HPDE6-E6E7 (cell line): ENCODE measurements around the gene IQCM.

Experiments used
- DNase-seq: peaks from one replicate; pipeline ENCODE4 v3.0.0; 2011; ENCODE audit warnings: missing footprints; ENCODE audit errors: extremely low spot score

IQCM gene, protein sequence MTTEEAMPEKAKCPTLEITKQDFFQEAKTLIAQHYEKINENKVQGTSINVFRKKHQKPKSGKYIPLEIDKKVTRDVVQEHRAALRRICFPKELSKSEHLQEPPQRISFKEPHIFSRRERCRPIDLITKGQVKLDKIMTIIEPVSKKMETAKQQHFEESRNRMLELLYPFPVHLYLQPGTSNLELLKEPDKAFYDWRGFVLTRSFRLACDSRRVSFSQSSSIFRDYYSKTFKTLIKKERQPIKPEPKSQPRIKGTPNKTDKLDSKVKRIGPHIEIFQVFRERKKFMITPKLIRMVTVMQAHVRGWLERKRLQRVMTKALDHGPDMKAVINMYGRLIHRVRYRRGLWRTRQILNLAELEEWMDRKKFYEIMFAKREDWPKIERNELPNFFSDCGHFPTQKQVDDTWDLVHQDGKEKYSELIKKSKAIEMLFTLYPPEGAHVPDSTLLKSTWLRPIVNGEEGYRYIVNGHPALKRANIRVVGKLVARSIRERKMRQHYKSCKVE

GRCh38 chr4:149815743-149816142, at the start of gene IQCM:
IQCM (minus strand) TSS chr4:149815843; CDS start chr4:149742691, 73,152 bp downstream.
- DNase-seq = no peak

DNA sequence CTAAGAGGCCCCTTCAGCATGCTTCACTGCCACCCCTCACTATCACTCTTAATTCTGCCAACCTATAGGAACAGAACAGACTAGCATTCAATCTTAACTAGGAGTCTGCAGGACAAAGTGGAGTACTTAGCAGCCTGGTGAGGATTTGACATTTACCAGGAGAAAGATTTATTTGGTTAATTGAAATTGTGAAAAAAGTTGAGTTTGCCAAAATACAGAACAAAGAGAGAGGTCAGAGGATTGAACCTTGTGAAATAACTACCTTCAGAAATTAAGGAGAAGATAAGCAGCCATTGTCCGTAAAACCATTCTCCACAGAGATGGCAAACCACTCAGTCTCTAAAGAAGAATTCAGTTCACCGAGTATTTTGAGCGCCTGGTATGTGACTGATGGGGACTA, 41.8 kb upstream of the IQCM start:
- DNase-seq = no peak

- no peak for DNase-seq
These were observed 30.1 kb upstream of the IQCM start for GRCh38 chr4:149845743-149846142.

DNA sequence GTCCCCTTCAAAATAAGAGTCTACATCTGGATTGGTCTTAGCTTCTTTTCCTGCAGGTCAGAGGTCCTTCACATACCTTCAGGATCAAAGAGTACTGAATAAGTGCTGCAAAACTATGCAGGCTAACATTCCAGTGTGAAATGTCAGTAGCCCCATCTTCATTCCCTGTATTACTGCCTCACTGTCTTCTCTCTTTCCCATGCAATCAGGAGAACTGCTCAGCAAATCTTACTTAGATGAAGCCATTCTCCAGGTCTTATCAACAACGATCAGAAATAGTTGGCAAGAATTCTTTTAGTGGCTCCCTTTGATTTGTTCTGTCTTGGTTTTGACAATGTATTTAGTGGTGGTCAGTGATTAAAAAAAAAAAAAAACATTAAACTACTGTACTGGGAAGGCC, 26.0 kb upstream of the IQCM start:
- no peak for DNase-seq

DNA sequence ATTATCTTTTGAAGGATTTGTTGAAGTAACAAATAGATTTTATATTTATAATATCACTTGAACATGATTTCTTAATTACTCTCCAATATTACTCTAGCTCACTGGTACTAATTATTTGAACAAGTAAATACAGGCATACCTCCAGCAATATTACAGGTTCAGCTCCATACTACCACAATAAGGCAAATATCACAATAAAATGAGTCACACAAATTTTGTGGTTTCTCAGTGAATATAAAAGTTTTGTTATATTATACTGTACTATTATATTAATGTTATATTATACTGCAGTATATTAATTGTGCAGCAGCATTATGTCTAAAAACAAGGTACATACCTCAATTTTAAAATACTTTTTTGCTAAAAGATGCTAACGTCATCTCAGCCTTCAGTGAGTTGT, 22.4 kb upstream of the IQCM start:
- DNase-seq = no peak

DNA sequence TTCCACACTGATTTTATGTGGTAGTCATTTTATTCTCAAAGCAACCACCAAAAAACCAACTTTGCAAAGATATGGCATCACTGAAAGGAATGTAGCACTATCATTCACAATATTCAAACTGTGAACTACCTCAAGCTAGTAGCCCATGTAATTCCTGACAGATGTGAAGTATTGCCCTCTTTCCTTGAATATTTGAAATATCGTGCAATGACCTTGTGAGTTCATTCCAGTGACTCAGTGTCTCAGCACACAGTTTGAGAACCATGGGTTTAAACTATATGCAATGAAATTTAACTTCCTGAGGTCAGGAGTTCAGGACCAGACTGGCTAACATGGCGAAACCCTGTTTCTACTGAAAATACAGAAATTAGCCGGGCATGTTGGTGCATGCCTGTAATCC, 20.9 kb upstream of the IQCM start:
- no peak for DNase-seq

- no peak for DNase-seq
These were observed 19.6 kb upstream of the IQCM start for GRCh38 chr4:149835280-149835679.

DNA sequence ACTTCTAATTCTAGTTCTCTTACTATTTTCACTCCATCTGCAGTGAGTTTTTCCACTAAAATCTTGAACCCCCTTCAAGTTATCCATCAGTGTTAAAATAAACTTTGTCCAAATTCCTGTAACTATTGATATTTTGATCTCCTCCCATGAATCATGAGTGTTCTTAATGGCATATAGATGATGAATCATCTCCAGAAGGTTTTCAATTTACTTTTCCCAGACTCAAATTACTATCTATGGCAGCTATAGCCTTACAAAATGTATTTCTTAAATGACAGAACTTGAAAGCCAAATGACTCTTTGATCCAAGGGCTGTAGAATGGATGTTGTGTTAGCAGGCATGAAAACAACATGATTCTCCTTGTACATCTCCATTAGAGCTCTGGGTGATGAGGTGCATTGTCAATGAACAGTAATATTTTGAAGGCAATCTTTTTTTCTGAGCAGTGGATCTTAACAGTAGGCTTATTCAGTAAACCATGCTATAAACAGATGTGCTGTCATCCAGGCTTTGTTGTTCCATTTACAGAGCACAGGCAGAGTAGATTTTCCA, 16.1 kb upstream of the IQCM start:
- no peak for DNase-seq

DNA sequence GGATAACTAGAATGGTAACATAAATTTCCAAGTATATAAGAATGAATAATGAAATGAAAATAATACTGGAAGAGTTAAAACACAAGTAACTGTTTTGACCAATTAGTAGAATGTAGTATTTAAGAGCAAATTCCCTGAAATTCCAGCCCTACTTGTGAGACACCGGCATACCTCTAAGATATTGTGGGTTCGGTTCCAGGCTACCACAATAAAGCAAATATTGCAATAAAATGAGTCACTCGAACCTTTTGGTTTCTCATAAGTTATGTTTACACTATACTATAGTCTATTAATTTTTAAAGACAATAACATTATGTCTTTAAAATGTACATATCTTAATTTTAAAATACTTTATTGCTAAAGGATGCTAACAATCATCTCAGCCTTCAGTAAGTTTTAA, 15.2 kb upstream of the IQCM start:
- DNase-seq = no peak

DNA sequence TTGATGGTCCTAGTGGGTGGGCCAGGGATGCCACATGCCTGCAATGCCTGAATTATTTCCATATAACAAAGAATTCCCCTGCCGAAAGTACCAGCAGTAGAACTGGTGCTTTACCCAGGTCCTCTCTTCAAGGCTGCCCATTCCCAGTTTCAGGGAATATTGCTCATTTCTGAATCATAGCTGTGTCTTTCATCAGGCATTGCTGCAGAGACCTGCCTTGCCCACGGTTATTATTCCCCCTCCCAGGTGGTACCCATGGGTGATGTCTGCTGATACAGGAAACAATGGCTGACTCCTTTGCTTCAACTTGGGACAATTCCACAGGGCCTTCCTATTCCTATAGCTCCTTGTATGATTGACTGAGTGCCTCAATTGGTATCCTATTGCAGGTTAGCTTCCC, 9.7 kb upstream of the IQCM start:
- DNase-seq = peak; percentile 56

DNA sequence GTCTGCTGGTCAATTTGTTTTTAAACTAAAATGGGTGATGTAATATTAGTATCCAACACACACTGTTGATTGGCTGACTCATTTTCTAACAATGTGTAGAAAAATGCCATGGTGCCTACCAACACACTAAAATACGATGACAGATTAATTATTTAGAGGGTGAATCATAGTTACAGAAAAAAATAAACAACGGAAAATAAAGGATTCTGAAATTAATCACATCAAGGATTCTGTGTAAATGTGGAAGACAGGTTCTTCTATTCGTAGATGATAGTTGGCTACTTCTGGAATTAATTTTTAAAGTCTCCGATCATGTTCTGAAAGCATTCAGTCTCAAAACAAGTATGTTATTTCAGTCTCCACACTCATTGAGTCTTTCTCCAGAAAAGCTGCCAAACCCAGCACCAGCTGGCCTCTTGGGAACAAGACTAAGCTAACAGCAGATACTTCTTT, 8.2 kb upstream of the IQCM start:
- peak; percentile 43 for DNase-seq

GRCh38 chr4:149801416-149801815, 14.2 kb downstream of the IQCM start:
- no peak for DNase-seq

DNA sequence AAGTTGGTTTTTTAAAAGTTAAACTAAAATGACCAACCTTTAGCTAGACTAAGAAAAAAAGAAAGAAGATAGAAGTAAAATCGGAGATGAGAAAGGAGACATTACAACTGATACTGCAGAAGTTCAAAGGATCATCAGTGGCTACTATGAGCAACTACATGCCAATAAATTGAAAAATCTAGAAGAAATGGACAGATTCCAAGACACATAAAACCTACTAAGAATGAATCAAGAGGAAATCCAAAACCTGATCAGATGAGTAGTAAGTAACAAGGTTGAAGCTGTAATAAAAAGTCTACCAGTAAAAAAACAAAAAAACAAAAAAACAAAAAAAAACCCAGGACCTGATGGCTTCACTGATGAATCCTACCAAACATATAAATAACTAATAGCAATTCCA, 16.1 kb downstream of the IQCM start:
- DNase-seq = no peak

GRCh38 chr4:149796381-149796780, 19.3 kb downstream of the IQCM start:
- no peak for DNase-seq

- no peak for DNase-seq
These were observed 20.4 kb downstream of the IQCM start for GRCh38 chr4:149795256-149795655.

DNA sequence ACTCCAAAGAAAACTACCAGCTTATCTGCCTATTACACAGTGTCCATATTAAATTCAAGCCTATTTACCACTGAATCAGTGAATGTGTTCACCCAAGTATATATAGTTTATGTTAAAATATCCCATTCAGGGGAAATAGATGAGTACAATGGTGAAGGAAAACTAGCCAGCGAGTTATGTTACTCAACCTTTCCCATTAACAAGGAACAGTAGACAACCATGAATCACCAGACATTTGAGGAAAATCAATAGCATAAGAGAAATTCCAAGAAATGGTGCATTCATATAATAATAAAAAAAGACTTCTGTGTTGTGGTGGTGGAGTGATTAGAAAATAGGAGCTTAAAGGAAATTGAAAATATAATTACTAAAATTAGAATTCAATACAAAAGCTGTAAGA, 21.3 kb downstream of the IQCM start:
- DNase-seq = no peak

DNA sequence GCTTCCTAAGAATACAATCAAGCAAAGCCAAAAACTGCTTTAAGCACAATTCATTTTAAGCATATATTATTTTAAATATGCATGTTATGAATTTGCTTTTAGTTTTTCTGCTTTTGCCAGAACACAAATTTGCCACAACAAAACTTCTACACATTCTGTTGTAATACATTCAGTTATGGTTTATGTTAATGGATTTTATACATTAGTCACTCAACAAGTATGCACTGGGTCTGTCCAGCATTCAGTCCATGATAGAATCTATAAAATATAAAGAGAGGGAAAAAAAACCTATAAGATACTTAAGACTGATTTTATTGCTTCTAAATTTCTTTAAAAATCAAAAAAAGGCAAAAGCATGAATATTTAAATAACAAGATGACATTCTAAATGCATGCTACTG, 22.2 kb downstream of the IQCM start:
- no peak for DNase-seq

- no peak for DNase-seq
These were observed 23.8 kb downstream of the IQCM start for GRCh38 chr4:149791851-149792250.

GRCh38 chr4:149790172-149790907, 25.3 kb downstream of the IQCM start:
- DNase-seq = no peak

DNA sequence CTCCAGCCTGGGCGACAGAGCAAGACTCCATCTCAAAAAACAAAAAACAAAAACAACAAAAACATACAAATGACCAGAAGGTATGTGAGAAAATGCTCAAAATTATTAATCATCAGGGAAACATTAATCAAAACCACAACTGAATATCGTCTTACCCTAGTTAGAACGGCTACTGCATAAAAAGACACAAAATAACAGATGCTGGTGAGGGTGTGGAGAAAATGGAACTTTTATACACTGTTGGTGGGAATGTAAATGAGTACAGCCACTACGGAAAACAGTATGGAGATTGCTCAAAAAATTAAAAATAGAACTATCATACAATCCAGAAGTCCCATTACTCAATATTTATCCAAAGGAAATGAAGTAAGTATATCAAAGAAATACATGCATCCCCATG, 27.3 kb downstream of the IQCM start:
- no peak for DNase-seq

DNA sequence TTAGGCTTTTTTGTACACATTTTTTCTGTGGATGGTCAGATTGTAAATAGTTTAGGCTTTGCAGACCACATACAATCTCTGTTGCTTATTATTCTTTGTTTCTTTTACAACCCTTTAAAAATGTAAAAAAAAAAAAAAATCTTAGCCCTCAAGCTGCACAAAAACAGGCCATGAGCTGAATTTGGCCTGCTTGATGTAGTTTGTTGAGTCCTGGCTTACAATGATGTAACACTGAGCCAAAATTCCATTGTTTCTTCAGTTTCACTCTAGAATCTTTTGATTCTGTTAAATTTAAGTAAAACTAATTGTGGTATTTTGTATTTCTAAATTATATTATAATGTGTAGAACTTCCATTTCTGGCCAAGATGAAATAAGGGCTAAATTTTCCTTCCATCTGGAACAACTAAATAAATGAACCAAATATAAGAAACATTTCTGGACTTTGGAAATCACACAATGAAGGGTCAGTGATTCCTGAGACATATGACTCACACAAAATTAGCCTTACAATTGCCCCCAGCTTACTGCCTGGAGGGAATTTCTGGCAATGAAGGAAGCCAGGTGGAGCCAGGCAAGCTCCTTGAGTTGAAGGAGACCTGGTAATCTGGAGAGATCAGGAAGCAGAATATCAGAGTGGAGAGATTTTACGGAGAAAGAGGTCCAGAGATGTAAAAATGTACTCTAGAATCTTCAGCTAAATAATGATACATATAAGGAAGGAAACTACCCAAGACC, 29.8 kb downstream of the IQCM start:
- no peak for DNase-seq

GRCh38 chr4:149784018-149784417, 31.6 kb downstream of the IQCM start:
- peak; percentile 12 for DNase-seq
